ENCODE data around the gene OR2T2.
"Not testable (repeated sequence)": the region's sequence is repeated elsewhere in the genome, so short reads cannot be mapped to it uniquely, and the experiment has no call there.

Gene OR2T2

GRCh38 chr1:248421384-248421783 lies 24.1 kb upstream of the OR2T2 start:
- no peak for TF ChIP-seq REST (IDR thresholded peaks at IDR 0.05; ENCODE audit: insufficient read depth in 1 of 2, low read depth in 2 of 2, low read length in 2 of 2)
- TF ChIP-seq SIN3A (IDR thresholded peaks at IDR 0.05; ENCODE audit: borderline replicate concordance, insufficient read depth, low read length), result no peak
- no peak for TF ChIP-seq TAF1 (IDR thresholded peaks at IDR 0.05; ENCODE audit: borderline replicate concordance, insufficient read depth, low read length)
- TF ChIP-seq FOXP2 (optimal IDR thresholded peaks at IDR 0.05; ENCODE audit: borderline replicate concordance, extremely low read depth, extremely low read length, insufficient read depth), result no peak
- no peak for TF ChIP-seq POLR2AphosphoS5 (IDR thresholded peaks at IDR 0.05; ENCODE audit: low read depth, low read length)

DNA sequence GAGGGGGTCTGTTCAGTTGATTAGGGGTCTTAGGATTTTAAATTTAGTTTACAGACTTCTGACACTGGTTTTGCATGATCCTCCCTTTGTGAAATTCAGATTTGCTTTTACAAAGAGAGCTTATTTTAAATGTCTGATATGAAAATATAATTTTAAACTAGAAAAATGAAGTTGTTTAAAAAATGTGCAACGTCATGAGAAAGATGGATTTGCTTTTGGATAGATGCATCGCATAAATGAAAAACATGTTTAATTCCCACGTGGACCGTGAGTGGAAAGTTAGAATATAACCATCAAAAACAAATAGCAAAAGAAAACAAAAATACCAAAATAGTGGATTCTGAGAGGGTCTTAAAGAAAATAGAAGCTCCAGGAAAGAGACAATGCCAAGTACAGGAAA lies 25.7 kb downstream of the OR2T2 start:
- TF ChIP-seq TAF1 (IDR thresholded peaks at IDR 0.05; ENCODE audit: borderline replicate concordance, insufficient read depth, low read length) (no peak), SIN3A (IDR thresholded peaks at IDR 0.05; ENCODE audit: borderline replicate concordance, insufficient read depth, low read length) (no peak), FOXP2 (optimal IDR thresholded peaks at IDR 0.05; ENCODE audit: borderline replicate concordance, extremely low read depth, extremely low read length, insufficient read depth) (no peak)

- TF ChIP-seq POLR2AphosphoS5 (IDR thresholded peaks at IDR 0.05; ENCODE audit: low read depth, low read length); REST (IDR thresholded peaks at IDR 0.05; ENCODE audit: insufficient read depth in 1 of 2, low read depth in 2 of 2, low read length in 2 of 2); FOXP2 (optimal IDR thresholded peaks at IDR 0.05; ENCODE audit: borderline replicate concordance, extremely low read depth, extremely low read length, insufficient read depth): not testable (repeated sequence)
Measured at GRCh38 chr1:248473051-248473450, 27.6 kb downstream of the OR2T2 start, which contains the start of gene OR2T3. Gene OR2T3 (plus strand): TSS chr1:248473351. CDS start chr1:248473351, 0 bp downstream.

GRCh38 chr1:248488289-248488688 lies 42.9 kb downstream of the OR2T2 start, which contains the start of gene OR2T5:
Gene OR2T5 (plus strand): TSS chr1:248488589. CDS start chr1:248488589, 0 bp downstream.
- TF ChIP-seq TAF1 (IDR thresholded peaks at IDR 0.05; ENCODE audit: borderline replicate concordance, insufficient read depth, low read length); FOXP2 (optimal IDR thresholded peaks at IDR 0.05; ENCODE audit: borderline replicate concordance, extremely low read depth, extremely low read length, insufficient read depth); SIN3A (IDR thresholded peaks at IDR 0.05; ENCODE audit: borderline replicate concordance, insufficient read depth, low read length): not testable (repeated sequence)
